Measurements from ENCODE around the gene ROBO2. TPM values are rescaled to one million over a fixed set of nuclear protein-coding genes. Genes with fewer than 3 reads are reported as not detected.

The ROBO2 gene
- total and polyA plus RNA-seq, 8 donors: 0.65 to 4.3 (median 1.6) TPM

DNA sequence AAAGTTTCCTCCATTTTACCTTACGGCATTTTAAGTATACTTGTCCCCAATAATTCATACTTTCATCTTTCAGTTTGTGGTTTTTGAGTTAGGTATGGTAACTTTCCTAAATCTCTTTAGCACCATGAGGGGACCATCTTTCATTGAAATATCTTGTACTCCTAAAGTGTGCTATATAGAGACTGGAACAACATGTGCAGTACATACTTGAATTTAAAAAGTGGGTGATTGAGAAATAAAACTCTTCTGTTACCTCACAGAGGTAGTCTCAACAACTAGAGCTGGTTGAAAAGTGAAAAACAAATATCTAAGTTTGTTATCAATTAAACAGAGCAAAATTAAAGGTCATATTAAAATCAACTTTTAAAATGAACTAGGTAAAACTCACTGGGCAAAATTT is 423.1 kb downstream of the ROBO2 start:
- 0 to 60% methylated on average over 1 of the region's 1 CpG for WGBS, 2 donors
- DNase-seq (no peak), FAIRE-seq (no peak), ATAC-seq (no peak)
- H3K4me3 ChIP-seq: no peak overlapping the region
- H3K27me3 ChIP-seq: no peaks in the 10 kb centered on the region
- H3K4me1 ChIP-seq: peaks cover 0 to 4% (median 0%) of the 10 kb centered on the region in 3 donors
- no peak overlapping the region for H3K27ac ChIP-seq
- H3K36me3 ChIP-seq: no peaks in the 10 kb centered on the region
- TF ChIP-seq, protein P1, sequence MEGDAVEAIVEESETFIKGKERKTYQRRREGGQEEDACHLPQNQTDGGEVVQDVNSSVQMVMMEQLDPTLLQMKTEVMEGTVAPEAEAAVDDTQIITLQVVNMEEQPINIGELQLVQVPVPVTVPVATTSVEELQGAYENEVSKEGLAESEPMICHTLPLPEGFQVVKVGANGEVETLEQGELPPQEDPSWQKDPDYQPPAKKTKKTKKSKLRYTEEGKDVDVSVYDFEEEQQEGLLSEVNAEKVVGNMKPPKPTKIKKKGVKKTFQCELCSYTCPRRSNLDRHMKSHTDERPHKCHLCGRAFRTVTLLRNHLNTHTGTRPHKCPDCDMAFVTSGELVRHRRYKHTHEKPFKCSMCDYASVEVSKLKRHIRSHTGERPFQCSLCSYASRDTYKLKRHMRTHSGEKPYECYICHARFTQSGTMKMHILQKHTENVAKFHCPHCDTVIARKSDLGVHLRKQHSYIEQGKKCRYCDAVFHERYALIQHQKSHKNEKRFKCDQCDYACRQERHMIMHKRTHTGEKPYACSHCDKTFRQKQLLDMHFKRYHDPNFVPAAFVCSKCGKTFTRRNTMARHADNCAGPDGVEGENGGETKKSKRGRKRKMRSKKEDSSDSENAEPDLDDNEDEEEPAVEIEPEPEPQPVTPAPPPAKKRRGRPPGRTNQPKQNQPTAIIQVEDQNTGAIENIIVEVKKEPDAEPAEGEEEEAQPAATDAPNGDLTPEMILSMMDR (IDR thresholded peaks at IDR 0.05): no peak
- intact Hi-C loops (cut with DNase I): no loop called here
- H3K9me3 ChIP-seq: no peaks in the 10 kb centered on the region

DNA sequence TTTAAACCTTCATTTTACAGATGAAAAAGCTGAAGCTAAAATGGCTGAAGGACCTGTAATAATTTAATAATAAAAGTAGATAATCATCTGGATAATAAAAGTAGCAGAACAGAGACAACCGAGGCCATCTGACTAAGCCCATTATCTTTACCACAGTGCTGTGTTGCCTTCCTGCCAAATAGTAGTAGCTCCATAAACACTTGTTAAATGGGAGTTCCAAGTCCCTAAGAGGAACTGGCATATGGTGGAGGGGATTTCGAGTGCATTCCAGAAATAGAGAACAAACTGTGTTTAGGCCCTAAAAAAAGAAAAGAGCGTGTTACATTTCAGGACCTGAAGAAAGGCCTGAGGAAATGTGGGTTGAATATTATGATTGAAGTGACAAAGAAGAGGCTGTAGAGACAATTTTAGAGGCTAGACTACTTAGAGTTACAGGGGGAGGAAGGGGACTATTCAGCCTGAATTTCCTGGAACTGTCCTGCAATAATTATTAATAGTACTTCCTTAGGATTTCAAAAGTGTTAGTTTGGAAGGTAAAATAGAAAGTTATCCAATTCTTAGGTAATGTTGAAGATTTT is 424.3 kb downstream of the ROBO2 start:
- Histone ChIP-seq H3K27me3 (no peaks in the 10 kb centered on the region), H3K4me3 (no peak overlapping the region), H3K4me1 (peaks cover 0 to 16% (median 6%) of the 10 kb centered on the region in 3 donors), H3K36me3 (no peaks in the 10 kb centered on the region), H3K9me3 (no peaks in the 10 kb centered on the region), H3K27ac (no peak overlapping the region)
- intact Hi-C loops (cut with DNase I): no loop called here
- DNase-seq (no peak), ATAC-seq (no peak), FAIRE-seq (no peak)
- WGBS, 2 donors: 57 to 71% methylated on average over 3 of the region's 3 CpGs
- TF ChIP-seq, protein P1 (IDR thresholded peaks at IDR 0.05): no peak

DNA sequence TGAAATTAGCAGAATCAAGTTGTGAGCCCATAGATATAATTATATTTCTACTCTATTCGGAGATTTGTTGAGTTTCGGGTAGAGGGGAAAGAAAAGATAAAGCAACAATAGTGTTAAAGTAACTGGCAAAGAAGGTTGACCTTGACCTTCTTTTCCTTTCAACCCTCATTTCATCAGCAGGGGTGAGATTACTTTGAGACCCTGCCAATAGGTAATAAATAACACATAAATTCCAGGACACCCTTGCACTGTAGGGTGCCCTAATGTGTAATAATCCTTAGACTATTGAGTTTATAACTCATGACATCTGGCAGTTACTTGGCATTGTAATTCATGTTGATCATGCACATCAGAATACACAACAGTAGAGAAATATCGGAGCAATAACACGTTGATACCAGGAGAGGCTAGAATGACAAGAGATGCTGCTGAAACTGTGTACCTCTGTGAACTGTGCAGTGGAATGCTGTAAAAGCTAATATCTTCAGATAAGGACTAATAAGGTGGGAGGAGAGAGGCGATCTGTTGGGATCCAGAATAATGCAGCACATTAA is 426.7 kb downstream of the ROBO2 start:
- FAIRE-seq: no peak
- Histone ChIP-seq H3K27me3 (no peaks in the 10 kb centered on the region), H3K4me3 (no peak overlapping the region), H3K27ac (no peak overlapping the region), H3K9me3 (no peaks in the 10 kb centered on the region), H3K36me3 (no peaks in the 10 kb centered on the region), H3K4me1 (peaks cover 0 to 17% (median 6%) of the 10 kb centered on the region in 3 donors)
- WGBS, 2 donors: 32 to 47% methylated on average over 5 of the region's 5 CpGs
- TF ChIP-seq, protein P1 (IDR thresholded peaks at IDR 0.05): no peak
- ATAC-seq: no peak
- no peak for DNase-seq
- intact Hi-C loops (cut with DNase I): no loop called here

DNA sequence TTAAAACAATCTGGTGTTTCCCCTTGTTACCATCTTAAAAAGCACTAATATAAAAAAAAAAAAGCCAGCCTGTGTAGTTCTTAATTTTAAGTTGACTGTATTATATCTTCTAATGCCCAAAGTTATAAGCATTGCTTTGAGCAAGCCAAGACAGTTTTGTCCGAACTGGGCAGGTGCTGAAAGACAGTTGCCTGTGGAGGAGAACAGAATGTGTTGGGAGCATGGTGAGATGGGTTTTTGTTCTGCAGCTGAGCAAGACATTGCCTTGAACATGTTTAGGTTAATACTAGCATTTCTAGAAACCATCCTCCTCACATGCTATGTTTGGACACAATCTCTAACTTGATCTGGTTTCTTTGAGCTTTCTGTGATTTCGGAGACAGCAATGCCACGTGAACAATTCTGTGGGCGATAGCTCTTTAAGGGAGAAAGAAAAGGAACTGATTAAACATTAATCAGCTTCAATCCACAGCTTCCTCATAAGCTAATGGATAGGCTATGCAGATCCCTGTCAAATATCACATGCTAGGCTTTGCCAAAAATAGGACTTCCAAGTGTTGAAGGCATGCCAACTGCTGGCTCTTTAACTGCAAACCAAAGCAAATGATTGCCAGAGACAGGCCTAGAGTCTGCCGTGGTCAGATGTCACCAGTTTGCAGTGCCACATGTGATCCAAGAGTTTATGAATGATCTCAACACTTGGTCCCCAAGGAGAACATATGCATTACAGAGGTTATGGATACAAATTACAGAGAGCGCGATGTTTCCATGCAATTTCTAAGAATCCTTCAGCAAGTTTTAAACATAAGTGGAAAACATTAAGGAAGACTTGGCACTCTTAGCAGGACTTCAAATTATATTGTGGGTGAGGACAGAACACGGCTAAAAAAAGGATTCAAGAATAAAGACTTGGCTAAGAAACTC is 428.1 kb downstream of the ROBO2 start:
- no peaks in the 10 kb centered on the region for H3K27me3 ChIP-seq
- DNase-seq: peak in 4 of 6 donors; percentile 27 to 52 (median 40)
- no peaks in the 10 kb centered on the region for H3K36me3 ChIP-seq
- whole genome bisulfite sequencing, 2 donors: 33 to 39% methylated on average over 8 of the region's 8 CpGs
- TF ChIP-seq, protein P1 (IDR thresholded peaks at IDR 0.05): no peak
- ATAC-seq: peak; percentile 84 to 92 (median 88)
- intact Hi-C loops (cut with DNase I): no loop called here
- no peaks in the 10 kb centered on the region for H3K9me3 ChIP-seq
- peaks cover 0 to 17% (median 6%) of the 10 kb centered on the region in 3 donors for H3K4me1 ChIP-seq
- no peak for FAIRE-seq
- peak overlapping the region in 1 of 4 donors; percentile 26 for H3K27ac ChIP-seq
- no peak overlapping the region for H3K4me3 ChIP-seq

Data from pancreas (tissue), 10 donors.